ENCODE measurements around the gene KLHL1.

KLHL1 gene

GRCh38 chr13:69857183-69857821 lies 250.9 kb downstream of the KLHL1 start:
- no peak for DNase-seq (ENCODE audit: low spot score)

GRCh38 chr13:69856331-69856730 lies 251.9 kb downstream of the KLHL1 start:
- DNase-seq (ENCODE audit: low spot score), result no peak

GRCh38 chr13:69828527-69828926 lies 279.7 kb downstream of the KLHL1 start:
- no peak for DNase-seq (ENCODE audit: low spot score)

GRCh38 chr13:69820180-69820579 lies 288.1 kb downstream of the KLHL1 start:
- DNase-seq (ENCODE audit: low spot score), result no peak

GRCh38 chr13:69817333-69817869 lies 290.9 kb downstream of the KLHL1 start:
- no peak for DNase-seq (ENCODE audit: low spot score)

GRCh38 chr13:69809152-69809551 lies 299.1 kb downstream of the KLHL1 start:
- DNase-seq (ENCODE audit: low spot score), result no peak

- DNase-seq (ENCODE audit: low spot score), result no peak
Observed at GRCh38 chr13:69796256-69796655, 312.0 kb downstream of the KLHL1 start.

GRCh38 chr13:69793783-69794453 lies 314.3 kb downstream of the KLHL1 start:
- DNase-seq (ENCODE audit: low spot score), result no peak

- no peak for DNase-seq (ENCODE audit: low spot score)
Observed at GRCh38 chr13:69776937-69777336, 331.3 kb downstream of the KLHL1 start.

GRCh38 chr13:69769608-69770007 lies 338.6 kb downstream of the KLHL1 start:
- no peak for DNase-seq (ENCODE audit: low spot score)

- no peak for DNase-seq (ENCODE audit: low spot score)
Observed at GRCh38 chr13:69761581-69761980, 346.7 kb downstream of the KLHL1 start.

- no peak for DNase-seq (ENCODE audit: low spot score)
Observed at GRCh38 chr13:69755101-69755500, 353.2 kb downstream of the KLHL1 start.

- DNase-seq (ENCODE audit: low spot score), result no peak
Observed at GRCh38 chr13:69751259-69751658, 357.0 kb downstream of the KLHL1 start.

- no peak for DNase-seq (ENCODE audit: low spot score)
Observed at GRCh38 chr13:69737129-69737935, 370.9 kb downstream of the KLHL1 start.

- no peak for DNase-seq (ENCODE audit: low spot score)
Observed at GRCh38 chr13:69721631-69722030, 386.6 kb downstream of the KLHL1 start.

- no peak for DNase-seq (ENCODE audit: low spot score)
Observed at GRCh38 chr13:69720278-69720983, 387.8 kb downstream of the KLHL1 start.

GRCh38 chr13:69706807-69707206 lies 401.4 kb downstream of the KLHL1 start:
- no peak for DNase-seq (ENCODE audit: low spot score)

GRCh38 chr13:69704311-69704710 lies 403.9 kb downstream of the KLHL1 start:
- DNase-seq (ENCODE audit: low spot score), result no peak

- no peak for DNase-seq (ENCODE audit: low spot score)
Observed at GRCh38 chr13:69690999-69691398, 417.3 kb downstream of the KLHL1 start.

GRCh38 chr13:69683921-69684686 lies 424.1 kb downstream of the KLHL1 start:
- DNase-seq (ENCODE audit: low spot score), result no peak

GRCh38 chr13:69681722-69682121 lies 426.5 kb downstream of the KLHL1 start:
- no peak for DNase-seq (ENCODE audit: low spot score)

Data from AG08396 (cell line).